SK-N-SH treated with all-trans-retinoic acid at 6 μM for 48 hours (cell line): Measurements from ENCODE around the gene ZFP90.

Experiments used
- ATAC-seq: fragments of 200-7000 bp; cut with Tn5 transposase; 3 replicates; pipeline ENCODE4 v1.9.1; 2020; ENCODE audit warnings: mild to moderate bottlenecking, moderate library complexity
- ARNTL ChIP-seq: fragments of 450-650 bp; formaldehyde crosslinking; IDR thresholded peaks from 2 replicates; pipeline ENCODE4 v1.5.0; 2020; ENCODE audit warnings: low read depth, mild to moderate bottlenecking, moderate library complexity, borderline replicate concordance
- BACH2 ChIP-seq: fragments of 250-450 bp; sonication (Bioruptor Pico); IDR thresholded peaks from 2 replicates; pipeline ENCODE4 v1.9.0; 2021; ENCODE audit warnings: mild to moderate bottlenecking, borderline replicate concordance
- CSDC2 ChIP-seq: fragments of 250-450 bp; sonication (Bioruptor Pico); IDR thresholded peaks from 2 replicates; pipeline ENCODE4 v1.5.0; 2020; ENCODE audit warnings: mild to moderate bottlenecking, moderate library complexity
- ESRRG ChIP-seq: fragments of 250-450 bp; sonication (Bioruptor Pico); IDR thresholded peaks from 2 replicates; pipeline ENCODE4 v1.6.1; 2021; ENCODE audit warnings: mild to moderate bottlenecking
- GLIS3 ChIP-seq: fragments of 250-450 bp; sonication (Bioruptor Pico); IDR thresholded peaks from 2 replicates; pipeline ENCODE4 v1.5.0; 2020; ENCODE audit warnings: mild to moderate bottlenecking, moderate library complexity
- OSR1 ChIP-seq: fragments of 250-450 bp; sonication (Bioruptor Pico); IDR thresholded peaks from 2 replicates; pipeline ENCODE4 v1.8.0; 2022; ENCODE audit warnings: moderate library complexity, mild to moderate bottlenecking, inconsistent platforms
- PPARA ChIP-seq: fragments of 250-450 bp; sonication (Bioruptor Pico); IDR thresholded peaks from 2 replicates; pipeline ENCODE4 v1.5.0; 2020; ENCODE audit warnings: mild to moderate bottlenecking, borderline replicate concordance
- RARB ChIP-seq: fragments of 250-450 bp; sonication (Bioruptor Pico); IDR thresholded peaks from 2 replicates; pipeline ENCODE4 v1.8.0; 2021; ENCODE audit warnings: mild to moderate bottlenecking, moderate library complexity
- SNAI2 ChIP-seq: fragments of 250-450 bp; sonication (Bioruptor Pico); IDR thresholded peaks from 2 replicates; pipeline ENCODE4 v1.5.0; 2020; ENCODE audit warnings: mild to moderate bottlenecking, moderate library complexity
- TCF4 ChIP-seq: fragments of 250-450 bp; sonication (Bioruptor Pico); IDR thresholded peaks from 2 replicates; pipeline ENCODE4 v1.8.0; 2021; ENCODE audit warnings: mild to moderate bottlenecking, moderate library complexity, borderline replicate concordance
- ZC3H10 ChIP-seq: fragments of 250-450 bp; sonication (Bioruptor Pico); IDR thresholded peaks from 2 replicates; pipeline ENCODE4 v1.5.1; 2021; ENCODE audit warnings: mild to moderate bottlenecking, moderate library complexity
- ZFP30 ChIP-seq: fragments of 450-650 bp; formaldehyde crosslinking; IDR thresholded peaks from 2 replicates; pipeline ENCODE4 v1.5.0; 2022; ENCODE audit warnings: mild to moderate bottlenecking, moderate library complexity
- ZNF565 ChIP-seq: fragments of 450-650 bp; formaldehyde crosslinking; conservative IDR thresholded peaks from 2 replicates; pipeline ENCODE4 v1.5.0; 2020; ENCODE audit warnings: low read depth, mild to moderate bottlenecking, moderate library complexity
- ZNF70 ChIP-seq: fragments of 450-650 bp; formaldehyde crosslinking; IDR thresholded peaks from 2 replicates; pipeline ENCODE4 v1.5.0; 2020; ENCODE audit warnings: mild to moderate bottlenecking, moderate library complexity
- TF ChIP-seq, protein P1 (sequence below): fragments of 250-450 bp; sonication (Bioruptor Pico); IDR thresholded peaks from 2 replicates; pipeline ENCODE4 v1.8.0; 2020; ENCODE audit warnings: mild to moderate bottlenecking, moderate library complexity, borderline replicate concordance
- TF ChIP-seq, protein P2 (sequence below): fragments of 250-450 bp; sonication (Bioruptor Pico); IDR thresholded peaks from 2 replicates; pipeline ENCODE4 v1.5.1; 2020; ENCODE audit warnings: low read depth, mild to moderate bottlenecking, moderate library complexity
- TF ChIP-seq, protein P3 (sequence below): fragments of 250-450 bp; sonication (Bioruptor Pico); IDR thresholded peaks from 2 replicates; pipeline ENCODE4 v1.8.0; 2021; ENCODE audit warnings: low read depth, mild to moderate bottlenecking, moderate library complexity, borderline replicate concordance
- TF ChIP-seq, protein P4 (sequence below): fragments of 250-450 bp; sonication (Bioruptor Pico); IDR thresholded peaks from 2 replicates; pipeline ENCODE4 v1.5.1; 2021; ENCODE audit warnings: mild to moderate bottlenecking, moderate library complexity
- TF ChIP-seq, protein P5 (sequence below): fragments of 250-450 bp; sonication (Bioruptor Pico); IDR thresholded peaks from 2 replicates; pipeline ENCODE4 v1.5.0; 2020; ENCODE audit warnings: mild to moderate bottlenecking, moderate library complexity

The ZFP90 gene

DNA sequence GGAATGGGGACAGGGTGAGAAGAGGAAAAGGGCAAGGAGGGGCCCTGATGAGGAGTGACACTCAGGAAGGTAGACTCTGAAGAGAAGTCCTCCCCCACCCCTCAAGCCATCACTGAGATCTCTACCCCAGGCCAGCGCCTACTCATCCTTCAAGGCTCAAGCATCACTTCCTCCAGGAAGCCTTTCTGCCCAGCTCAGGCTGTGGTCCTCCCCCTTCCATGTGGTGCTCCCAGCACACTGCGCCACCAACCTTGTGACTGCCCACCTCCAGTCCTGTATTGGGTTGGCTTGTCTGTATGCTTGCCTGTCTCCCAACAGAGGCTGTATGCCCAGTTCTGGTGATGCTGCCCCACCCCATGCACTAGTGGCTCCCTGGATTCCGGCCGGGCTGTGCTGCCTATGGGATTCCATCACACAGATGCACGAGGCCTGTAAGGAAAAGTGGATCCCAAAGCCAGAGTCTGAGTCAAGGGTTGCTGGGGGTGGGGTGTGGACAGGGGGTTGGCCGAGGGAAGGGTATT, 19.8 kb upstream of the ZFP90 start:
- no peak for ATAC-seq
- TF ChIP-seq, protein P1, sequence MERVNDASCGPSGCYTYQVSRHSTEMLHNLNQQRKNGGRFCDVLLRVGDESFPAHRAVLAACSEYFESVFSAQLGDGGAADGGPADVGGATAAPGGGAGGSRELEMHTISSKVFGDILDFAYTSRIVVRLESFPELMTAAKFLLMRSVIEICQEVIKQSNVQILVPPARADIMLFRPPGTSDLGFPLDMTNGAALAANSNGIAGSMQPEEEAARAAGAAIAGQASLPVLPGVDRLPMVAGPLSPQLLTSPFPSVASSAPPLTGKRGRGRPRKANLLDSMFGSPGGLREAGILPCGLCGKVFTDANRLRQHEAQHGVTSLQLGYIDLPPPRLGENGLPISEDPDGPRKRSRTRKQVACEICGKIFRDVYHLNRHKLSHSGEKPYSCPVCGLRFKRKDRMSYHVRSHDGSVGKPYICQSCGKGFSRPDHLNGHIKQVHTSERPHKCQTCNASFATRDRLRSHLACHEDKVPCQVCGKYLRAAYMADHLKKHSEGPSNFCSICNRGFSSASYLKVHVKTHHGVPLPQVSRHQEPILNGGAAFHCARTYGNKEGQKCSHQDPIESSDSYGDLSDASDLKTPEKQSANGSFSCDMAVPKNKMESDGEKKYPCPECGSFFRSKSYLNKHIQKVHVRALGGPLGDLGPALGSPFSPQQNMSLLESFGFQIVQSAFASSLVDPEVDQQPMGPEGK, result no peak
- no peak for TF ChIP-seq ZC3H10 (CRISPR knock-in tag)
- TF ChIP-seq GLIS3 (CRISPR knock-in tag), result no peak
- no peak for TF ChIP-seq BACH2 (CRISPR knock-in tag)
- TF ChIP-seq, protein P2, sequence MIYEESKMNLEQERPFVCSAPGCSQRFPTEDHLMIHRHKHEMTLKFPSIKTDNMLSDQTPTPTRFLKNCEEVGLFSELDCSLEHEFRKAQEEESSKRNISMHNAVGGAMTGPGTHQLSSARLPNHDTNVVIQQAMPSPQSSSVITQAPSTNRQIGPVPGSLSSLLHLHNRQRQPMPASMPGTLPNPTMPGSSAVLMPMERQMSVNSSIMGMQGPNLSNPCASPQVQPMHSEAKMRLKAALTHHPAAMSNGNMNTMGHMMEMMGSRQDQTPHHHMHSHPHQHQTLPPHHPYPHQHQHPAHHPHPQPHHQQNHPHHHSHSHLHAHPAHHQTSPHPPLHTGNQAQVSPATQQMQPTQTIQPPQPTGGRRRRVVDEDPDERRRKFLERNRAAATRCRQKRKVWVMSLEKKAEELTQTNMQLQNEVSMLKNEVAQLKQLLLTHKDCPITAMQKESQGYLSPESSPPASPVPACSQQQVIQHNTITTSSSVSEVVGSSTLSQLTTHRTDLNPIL (CRISPR knock-in tag), result no peak

DNA sequence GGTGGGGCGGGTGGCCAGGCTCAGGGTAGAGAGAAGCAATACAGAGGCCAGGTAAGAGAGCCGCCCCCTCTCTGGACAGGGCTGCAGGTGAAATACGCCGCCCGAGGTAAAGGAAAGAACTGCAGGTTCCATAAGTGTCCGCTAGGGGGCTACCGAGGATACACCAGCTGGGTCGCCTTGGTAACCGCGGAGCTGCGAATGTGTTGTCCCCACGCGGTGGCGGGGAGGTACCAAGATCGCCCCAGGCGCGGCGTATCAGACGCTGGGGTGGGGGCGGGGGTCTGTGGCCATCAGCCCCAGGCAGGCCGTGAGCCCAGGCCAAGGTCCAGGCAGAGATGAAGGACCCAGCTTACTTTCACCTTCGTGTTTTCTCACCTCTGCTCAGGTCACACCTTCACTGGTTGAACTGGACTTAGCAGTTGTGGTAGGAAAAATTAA, 18.4 kb upstream of the ZFP90 start:
- TF ChIP-seq OSR1 (CRISPR knock-in tag) (no peak), TCF4 (no peak), PPARA (no peak), ARNTL (CRISPR knock-in tag) (no peak), RARB (CRISPR knock-in tag) (no peak), BACH2 (CRISPR knock-in tag) (no peak), CSDC2 (CRISPR knock-in tag) (no peak), SNAI2 (CRISPR knock-in tag) (no peak), ZFP30 (no peak), ZNF565 (CRISPR knock-in tag) (no peak), ZC3H10 (CRISPR knock-in tag) (no peak), GLIS3 (CRISPR knock-in tag) (no peak)
- TF ChIP-seq, protein P3, sequence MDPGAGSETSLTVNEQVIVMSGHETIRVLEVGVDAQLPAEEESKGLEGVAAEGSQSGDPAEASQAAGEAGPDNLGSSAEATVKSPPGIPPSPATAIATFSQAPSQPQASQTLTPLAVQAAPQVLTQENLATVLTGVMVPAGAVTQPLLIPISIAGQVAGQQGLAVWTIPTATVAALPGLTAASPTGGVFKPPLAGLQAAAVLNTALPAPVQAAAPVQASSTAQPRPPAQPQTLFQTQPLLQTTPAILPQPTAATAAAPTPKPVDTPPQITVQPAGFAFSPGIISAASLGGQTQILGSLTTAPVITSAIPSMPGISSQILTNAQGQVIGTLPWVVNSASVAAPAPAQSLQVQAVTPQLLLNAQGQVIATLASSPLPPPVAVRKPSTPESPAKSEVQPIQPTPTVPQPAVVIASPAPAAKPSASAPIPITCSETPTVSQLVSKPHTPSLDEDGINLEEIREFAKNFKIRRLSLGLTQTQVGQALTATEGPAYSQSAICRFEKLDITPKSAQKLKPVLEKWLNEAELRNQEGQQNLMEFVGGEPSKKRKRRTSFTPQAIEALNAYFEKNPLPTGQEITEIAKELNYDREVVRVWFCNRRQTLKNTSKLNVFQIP (CRISPR knock-in tag), result no peak
- TF ChIP-seq, protein P4, sequence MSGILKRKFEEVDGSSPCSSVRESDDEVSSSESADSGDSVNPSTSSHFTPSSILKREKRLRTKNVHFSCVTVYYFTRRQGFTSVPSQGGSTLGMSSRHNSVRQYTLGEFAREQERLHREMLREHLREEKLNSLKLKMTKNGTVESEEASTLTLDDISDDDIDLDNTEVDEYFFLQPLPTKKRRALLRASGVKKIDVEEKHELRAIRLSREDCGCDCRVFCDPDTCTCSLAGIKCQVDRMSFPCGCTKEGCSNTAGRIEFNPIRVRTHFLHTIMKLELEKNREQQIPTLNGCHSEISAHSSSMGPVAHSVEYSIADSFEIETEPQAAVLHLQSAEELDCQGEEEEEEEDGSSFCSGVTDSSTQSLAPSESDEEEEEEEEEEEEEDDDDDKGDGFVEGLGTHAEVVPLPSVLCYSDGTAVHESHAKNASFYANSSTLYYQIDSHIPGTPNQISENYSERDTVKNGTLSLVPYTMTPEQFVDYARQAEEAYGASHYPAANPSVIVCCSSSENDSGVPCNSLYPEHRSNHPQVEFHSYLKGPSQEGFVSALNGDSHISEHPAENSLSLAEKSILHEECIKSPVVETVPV (CRISPR knock-in tag), result no peak
- TF ChIP-seq, protein P1, result no peak
- TF ChIP-seq, protein P2 (CRISPR knock-in tag), result no peak
- ATAC-seq, result peak; percentile 96

DNA sequence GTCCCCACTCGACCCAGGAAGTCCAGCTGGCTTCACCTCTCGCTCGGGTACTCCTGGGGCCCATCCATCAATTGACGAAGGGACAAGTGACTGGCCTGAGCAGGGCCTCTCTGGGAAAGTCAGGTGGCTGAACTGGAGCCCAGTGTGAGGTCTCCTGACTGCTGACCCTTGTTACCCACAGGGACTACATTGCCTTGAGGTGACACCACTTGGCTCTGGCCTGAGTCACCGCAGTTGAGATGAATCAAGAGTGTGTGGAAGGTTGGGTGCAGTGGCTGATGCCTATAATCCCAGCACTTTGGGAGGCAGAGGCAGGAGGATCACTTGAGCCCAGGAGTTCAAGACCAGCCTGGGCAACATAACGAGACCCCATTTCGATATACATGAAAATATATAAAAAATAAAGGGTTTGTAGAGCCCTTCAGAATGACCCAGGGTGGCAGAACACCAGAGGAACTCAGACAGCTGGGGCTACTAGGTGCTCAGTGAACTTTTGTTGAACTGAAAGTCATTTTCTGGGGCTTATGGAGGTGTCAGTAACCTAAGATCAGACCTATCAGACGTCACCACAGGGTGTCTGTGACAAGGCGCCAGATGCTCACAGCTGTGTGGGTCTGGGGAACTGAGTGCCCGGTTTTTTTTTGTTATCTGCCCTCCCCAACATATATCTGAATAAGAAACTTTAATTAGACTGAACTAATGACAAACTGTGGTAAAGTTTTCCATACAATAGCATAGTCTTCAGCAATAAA, 14.8 kb upstream of the ZFP90 start:
- ATAC-seq, result no peak
- TF ChIP-seq ESRRG (CRISPR knock-in tag) (no peak), ZFP30 (no peak), ZNF70 (CRISPR knock-in tag) (no peak), PPARA (no peak), TCF4 (no peak), GLIS3 (CRISPR knock-in tag) (no peak), ZC3H10 (CRISPR knock-in tag) (no peak), SNAI2 (CRISPR knock-in tag) (no peak), OSR1 (CRISPR knock-in tag) (no peak)
- TF ChIP-seq, protein P3 (CRISPR knock-in tag), result no peak
- TF ChIP-seq, protein P4 (CRISPR knock-in tag), result no peak
- TF ChIP-seq, protein P5, sequence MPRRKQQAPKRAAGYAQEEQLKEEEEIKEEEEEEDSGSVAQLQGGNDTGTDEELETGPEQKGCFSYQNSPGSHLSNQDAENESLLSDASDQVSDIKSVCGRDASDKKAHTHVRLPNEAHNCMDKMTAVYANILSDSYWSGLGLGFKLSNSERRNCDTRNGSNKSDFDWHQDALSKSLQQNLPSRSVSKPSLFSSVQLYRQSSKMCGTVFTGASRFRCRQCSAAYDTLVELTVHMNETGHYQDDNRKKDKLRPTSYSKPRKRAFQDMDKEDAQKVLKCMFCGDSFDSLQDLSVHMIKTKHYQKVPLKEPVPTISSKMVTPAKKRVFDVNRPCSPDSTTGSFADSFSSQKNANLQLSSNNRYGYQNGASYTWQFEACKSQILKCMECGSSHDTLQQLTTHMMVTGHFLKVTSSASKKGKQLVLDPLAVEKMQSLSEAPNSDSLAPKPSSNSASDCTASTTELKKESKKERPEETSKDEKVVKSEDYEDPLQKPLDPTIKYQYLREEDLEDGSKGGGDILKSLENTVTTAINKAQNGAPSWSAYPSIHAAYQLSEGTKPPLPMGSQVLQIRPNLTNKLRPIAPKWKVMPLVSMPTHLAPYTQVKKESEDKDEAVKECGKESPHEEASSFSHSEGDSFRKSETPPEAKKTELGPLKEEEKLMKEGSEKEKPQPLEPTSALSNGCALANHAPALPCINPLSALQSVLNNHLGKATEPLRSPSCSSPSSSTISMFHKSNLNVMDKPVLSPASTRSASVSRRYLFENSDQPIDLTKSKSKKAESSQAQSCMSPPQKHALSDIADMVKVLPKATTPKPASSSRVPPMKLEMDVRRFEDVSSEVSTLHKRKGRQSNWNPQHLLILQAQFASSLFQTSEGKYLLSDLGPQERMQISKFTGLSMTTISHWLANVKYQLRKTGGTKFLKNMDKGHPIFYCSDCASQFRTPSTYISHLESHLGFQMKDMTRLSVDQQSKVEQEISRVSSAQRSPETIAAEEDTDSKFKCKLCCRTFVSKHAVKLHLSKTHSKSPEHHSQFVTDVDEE (CRISPR knock-in tag), result no peak
